Left ventricle myocardium inferior (tissue), 1 donor: ENCODE data around the gene CDK15. TPM values are rescaled to one million over a fixed set of nuclear protein-coding genes. Genes with fewer than 3 reads are reported as not detected.

ENCODE experiments used
- DNase-seq: peaks from one replicate; pipeline ENCODE4 v3.0.0-alpha.2; 2020
- H3K27ac ChIP-seq: fragments of 200-600 bp; replicated peaks from 2 replicates; pipeline ENCODE4 v1.8.0; 2021
- H3K27me3 ChIP-seq: fragments of 200-600 bp; 2 replicates; pipeline ENCODE4 v1.8.0; 2021; ENCODE audit warnings: low read depth
- H3K36me3 ChIP-seq: fragments of 200-600 bp; 2 replicates; pipeline ENCODE4 v1.8.0; 2021
- H3K4me1 ChIP-seq: fragments of 200-600 bp; 2 replicates; pipeline ENCODE4 v1.8.0; 2021
- H3K4me3 ChIP-seq: fragments of 200-600 bp; 2 replicates; pipeline ENCODE4 v1.8.0; 2021; ENCODE audit warnings: mild to moderate bottlenecking, moderate library complexity
- H3K9me3 ChIP-seq: fragments of 200-600 bp; replicated peaks from 2 replicates; pipeline ENCODE4 v1.8.0; 2021
- CTCF ChIP-seq: fragments of 200-600 bp; IDR thresholded peaks from 2 replicates; pipeline ENCODE4 v1.8.0; 2021; ENCODE audit warnings: antibody characterized with exemption, mild to moderate bottlenecking, borderline replicate concordance
- intact Hi-C: fragments of 100-400 bp; cut with micrococcal nuclease; formaldehyde crosslinking; loops from one replicate; pipeline ENCODE4 v1.11.0; 2022
- total RNA-seq: library from RNA; stranded (reverse); fragmentation: NEBNext Ultra II Directional; extraction: Animal tissue kit (Norgen Biotek cat#: 25700); gene quantifications from one replicate; pipeline ENCODE4 v1.2.1, GENCODE V29; 2021
- donor health status: DM: no; HTN: yes; CAD: no; lungs with severe emphysema.

The CDK15 gene
- total RNA-seq, 1 donor from 2014 or later, result 0.16 TPM

- Histone ChIP-seq H3K36me3 (no peaks in the 10 kb centered on the region), H3K27me3 (peaks cover 76% of the 10 kb centered on the region)
These were observed 98.4 kb downstream of the CDK15 start for GRCh38 chr2:201904538-201905420.

GRCh38 chr2:201906777-201907562, 100.6 kb downstream of the CDK15 start:
- TF ChIP-seq CTCF, result no peak
- Histone ChIP-seq H3K27ac (no peak overlapping the region), H3K4me1 (peaks cover 9% of the 10 kb centered on the region), H3K9me3 (no peaks in the 10 kb centered on the region), H3K27me3 (peaks cover 55% of the 10 kb centered on the region), H3K4me3 (no peak overlapping the region), H3K36me3 (no peaks in the 10 kb centered on the region)
- DNase-seq, result no peak
- intact Hi-C loops, result no loop called here

More at GRCh38 chr2:201904538-201905420, 98.4 kb downstream of the CDK15 start:
- DNase-seq, result no peak
- Histone ChIP-seq H3K27ac (no peak overlapping the region), H3K9me3 (no peaks in the 10 kb centered on the region), H3K4me3 (no peak overlapping the region), H3K4me1 (peaks cover 9% of the 10 kb centered on the region)
- no peak for TF ChIP-seq CTCF
- intact Hi-C loops, result no loop called here

- H3K9me3 ChIP-seq, result no peaks in the 10 kb centered on the region
- intact Hi-C loops, result no loop called here
- peaks cover 50% of the 10 kb centered on the region for H3K27me3 ChIP-seq
- DNase-seq, result no peak
- H3K27ac ChIP-seq, result no peak overlapping the region
- no peak overlapping the region for H3K4me3 ChIP-seq
- no peaks in the 10 kb centered on the region for H3K36me3 ChIP-seq
- H3K4me1 ChIP-seq, result peaks cover 9% of the 10 kb centered on the region
- TF ChIP-seq CTCF, result no peak
These were observed 101.2 kb downstream of the CDK15 start for GRCh38 chr2:201907563-201907881.

GRCh38 chr2:201908901-201909300, 102.6 kb downstream of the CDK15 start:
- intact Hi-C loops, result no loop called here
- H3K4me1 ChIP-seq, result peaks cover 9% of the 10 kb centered on the region
- peaks cover 39% of the 10 kb centered on the region for H3K27me3 ChIP-seq
- no peak overlapping the region for H3K27ac ChIP-seq
- no peaks in the 10 kb centered on the region for H3K9me3 ChIP-seq
- DNase-seq, result no peak
- H3K36me3 ChIP-seq, result no peaks in the 10 kb centered on the region
- H3K4me3 ChIP-seq, result no peak overlapping the region
- TF ChIP-seq CTCF, result no peak

- TF ChIP-seq CTCF, result no peak
These were observed 103.0 kb downstream of the CDK15 start for GRCh38 chr2:201909348-201909747.

More at GRCh38 chr2:201909348-201909747, 103.0 kb downstream of the CDK15 start:
- H3K27me3 ChIP-seq, result peaks cover 34% of the 10 kb centered on the region
- intact Hi-C loops, result no loop called here
- no peak overlapping the region for H3K4me3 ChIP-seq
- no peaks in the 10 kb centered on the region for H3K9me3 ChIP-seq
- H3K27ac ChIP-seq, result no peak overlapping the region
- H3K36me3 ChIP-seq, result no peaks in the 10 kb centered on the region
- DNase-seq, result no peak
- peaks cover 9% of the 10 kb centered on the region for H3K4me1 ChIP-seq
